Fibroblast of lung (primary cell): Measurements from ENCODE around the gene BHMT2.

Experiments used
- CTCF ChIP-seq, 2 donors: IDR thresholded peaks in 1 of 2; conservative IDR thresholded peaks in 1 of 2; 1 replicate in 1 of 2; 2 replicates in 1 of 2; pipeline ENCODE4 v1.5.1; 2011 to 2012; ENCODE audit warnings: low read length in 2 of 2, control low read depth in 1 of 2, inconsistent platforms in 1 of 2, low read depth in 1 of 2, mild to moderate bottlenecking in 1 of 2
- EZH2 ChIP-seq: IDR thresholded peaks from 2 replicates; pipeline ENCODE4 v1.5.1; 2012; ENCODE audit warnings: low read length, control low read depth, mild to moderate bottlenecking; ENCODE audit errors: missing control alignments

GRCh38 chr5:79056847-79057246 is 12.7 kb upstream of the BHMT2 start:
- TF ChIP-seq CTCF (conservative IDR thresholded peaks at IDR 0.05 in 1 of 2, IDR thresholded peaks at IDR 0.05 in 1 of 2; ENCODE audit: low read depth in 1 of 2, low read length in 2 of 2) = no peak
- TF ChIP-seq EZH2 = no peak
